Measurements from ENCODE around the gene PTS. TPM values are rescaled to one million over a fixed set of nuclear protein-coding genes. Genes with fewer than 3 reads are reported as not detected.
"Not testable (repeated sequence)": the region's sequence is repeated elsewhere in the genome, so short reads cannot be mapped to it uniquely, and the experiment has no call there.

The PTS gene
- total RNA-seq, 2 experiments from 2014 or later: 22.6 to 37.8 TPM

- Histone ChIP-seq H3K9me3 (ENCODE audit: low read length) (no peaks in the 10 kb centered on the region), H4K20me1 (ENCODE audit: insufficient read depth, low read length) (no peaks in the 10 kb centered on the region), H3K27ac (ENCODE audit: low read depth, low read length, poor library complexity, severe bottlenecking) (no peak overlapping the region), H3K4me3 (ENCODE audit: low read depth, low read length, poor library complexity, severe bottlenecking) (no peak overlapping the region), H3K9me2 (ENCODE audit: insufficient read depth, low read length) (no peaks in the 10 kb centered on the region), H3K4me2 (ENCODE audit: low read length) (no peak overlapping the region), H3K36me3 (ENCODE audit: insufficient read depth, low read length) (no peaks in the 10 kb centered on the region), H3K4me1 (ENCODE audit: insufficient read depth, low read length, poor library complexity, severe bottlenecking) (peaks cover 8% of the 10 kb centered on the region), H3K79me2 (ENCODE audit: insufficient read depth, low read depth, low read length) (no peaks in the 10 kb centered on the region), H2AFZ (ENCODE audit: low read length) (no peak overlapping the region)
- no TSS peak for BruUV-seq (replicated peaks)
- no peak for DNase-seq (ENCODE audit: low spot score)
- intact Hi-C loops (cut with micrococcal nuclease; ENCODE audit: unreplicated experiment): no loop called here
- TF ChIP-seq CTCF (conservative IDR thresholded peaks at IDR 0.05; ENCODE audit: low read length) (no peak), EZH2phosphoT487 (IDR thresholded peaks at IDR 0.05; ENCODE audit: borderline replicate concordance, low read depth, low read length) (no peak)
- CTCF ChIA-PET (ENCODE audit: unreplicated experiment): no interaction called here
- POLR2A ChIA-PET: no interaction called here
Observed at GRCh38 chr11:112182867-112183266, 43.4 kb upstream of the PTS start.

- H3K36me3 ChIP-seq (ENCODE audit: insufficient read depth, low read length): no peaks in the 10 kb centered on the region
- H3K9me2 ChIP-seq (ENCODE audit: insufficient read depth, low read length): no peaks in the 10 kb centered on the region
- no peak for DNase-seq (ENCODE audit: low spot score)
- ChIA-PET CTCF (ENCODE audit: unreplicated experiment) (no interaction called here), POLR2A (no interaction called here)
- no peak overlapping the region for H3K4me2 ChIP-seq (ENCODE audit: low read length)
- H3K9me3 ChIP-seq (ENCODE audit: low read length): no peaks in the 10 kb centered on the region
- no peak overlapping the region for H2AFZ ChIP-seq (ENCODE audit: low read length)
- no peak overlapping the region for H3K27ac ChIP-seq (ENCODE audit: low read depth, low read length, poor library complexity, severe bottlenecking)
- no peaks in the 10 kb centered on the region for H4K20me1 ChIP-seq (ENCODE audit: insufficient read depth, low read length)
- TF ChIP-seq EZH2phosphoT487 (IDR thresholded peaks at IDR 0.05; ENCODE audit: borderline replicate concordance, low read depth, low read length) (no peak), CTCF (conservative IDR thresholded peaks at IDR 0.05; ENCODE audit: low read length) (no peak)
- no TSS peak for BruUV-seq (replicated peaks)
- no peaks in the 10 kb centered on the region for H3K4me1 ChIP-seq (ENCODE audit: insufficient read depth, low read length, poor library complexity, severe bottlenecking)
- no peak overlapping the region for H3K4me3 ChIP-seq (ENCODE audit: low read depth, low read length, poor library complexity, severe bottlenecking)
- intact Hi-C loops (cut with micrococcal nuclease; ENCODE audit: unreplicated experiment): no loop called here
- no peaks in the 10 kb centered on the region for H3K79me2 ChIP-seq (ENCODE audit: insufficient read depth, low read depth, low read length)
Observed at GRCh38 chr11:112185883-112186282, 40.3 kb upstream of the PTS start.

- TF ChIP-seq CTCF (conservative IDR thresholded peaks at IDR 0.05; ENCODE audit: low read length) (no peak), EZH2phosphoT487 (IDR thresholded peaks at IDR 0.05; ENCODE audit: borderline replicate concordance, low read depth, low read length) (no peak)
- no peak overlapping the region for H3K27ac ChIP-seq (ENCODE audit: low read depth, low read length, poor library complexity, severe bottlenecking)
- CTCF ChIA-PET (ENCODE audit: unreplicated experiment): no interaction called here
- no peaks in the 10 kb centered on the region for H4K20me1 ChIP-seq (ENCODE audit: insufficient read depth, low read length)
- H3K4me3 ChIP-seq (ENCODE audit: low read depth, low read length, poor library complexity, severe bottlenecking): no peak overlapping the region
- H3K9me2 ChIP-seq (ENCODE audit: insufficient read depth, low read length): no peaks in the 10 kb centered on the region
- H3K36me3 ChIP-seq (ENCODE audit: insufficient read depth, low read length): no peaks in the 10 kb centered on the region
- H3K4me1 ChIP-seq (ENCODE audit: insufficient read depth, low read length, poor library complexity, severe bottlenecking): no peaks in the 10 kb centered on the region
- intact Hi-C loops (cut with micrococcal nuclease; ENCODE audit: unreplicated experiment): no loop called here
- H3K4me2 ChIP-seq (ENCODE audit: low read length): no peak overlapping the region
- BruUV-seq (replicated peaks): no TSS peak
- no peaks in the 10 kb centered on the region for H3K9me3 ChIP-seq (ENCODE audit: low read length)
- no peaks in the 10 kb centered on the region for H3K79me2 ChIP-seq (ENCODE audit: insufficient read depth, low read depth, low read length)
- no peak overlapping the region for H2AFZ ChIP-seq (ENCODE audit: low read length)
- no peak for DNase-seq (ENCODE audit: low spot score)
- POLR2A ChIA-PET: no interaction called here
Observed at GRCh38 chr11:112186304-112186703, 39.9 kb upstream of the PTS start.

- POLR2A ChIA-PET; H3K4me2 ChIP-seq (ENCODE audit: low read length); H4K20me1 ChIP-seq (ENCODE audit: insufficient read depth, low read length); H3K4me1 ChIP-seq (ENCODE audit: insufficient read depth, low read length, poor library complexity, severe bottlenecking); H2AFZ ChIP-seq (ENCODE audit: low read length); H3K27ac ChIP-seq (ENCODE audit: low read depth, low read length, poor library complexity, severe bottlenecking); H3K4me3 ChIP-seq (ENCODE audit: low read depth, low read length, poor library complexity, severe bottlenecking); CTCF ChIA-PET (ENCODE audit: unreplicated experiment); intact Hi-C loops (cut with micrococcal nuclease; ENCODE audit: unreplicated experiment); H3K9me2 ChIP-seq (ENCODE audit: insufficient read depth, low read length); H3K36me3 ChIP-seq (ENCODE audit: insufficient read depth, low read length); H3K79me2 ChIP-seq (ENCODE audit: insufficient read depth, low read depth, low read length); H3K9me3 ChIP-seq (ENCODE audit: low read length); DNase-seq (ENCODE audit: low spot score); BruUV-seq (replicated peaks): not testable (repeated sequence)
Observed at GRCh38 chr11:112195113-112195512, 31.1 kb upstream of the PTS start.

Data from OCI-LY7 (cell line).